Dedifferentiated amniotic fluid mesenchymal stem cell (primary cell): ENCODE data around the gene NRG3.
"Not testable (repeated sequence)": the region's sequence is repeated elsewhere in the genome, so short reads cannot be mapped to it uniquely, and the experiment has no call there.

Experiments
- DNase-seq: peaks from one replicate; pipeline ENCODE4 v3.0.0-alpha.2; 2016; ENCODE audit errors: extremely low spot score

The NRG3 gene

DNA sequence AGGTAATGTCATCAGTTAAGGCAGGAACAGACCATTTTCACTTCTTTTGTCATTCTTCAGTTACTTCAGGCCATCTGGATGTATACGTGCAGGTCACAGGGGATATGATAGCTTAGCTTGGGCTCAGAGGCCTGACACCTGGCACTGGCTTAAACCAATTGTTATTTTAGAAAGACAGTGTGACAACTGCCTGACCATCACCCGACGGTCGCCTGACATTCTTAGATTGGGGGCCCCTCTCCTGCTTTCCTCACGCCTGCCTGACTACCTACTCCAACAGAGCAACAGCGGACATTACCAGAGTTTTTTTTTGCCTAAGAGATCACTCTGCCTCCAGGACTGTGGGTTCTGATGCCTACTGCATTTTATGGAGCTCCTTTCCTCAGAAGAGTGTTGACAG, 803.5 kb downstream of the NRG3 start:
- DNase-seq: not testable (repeated sequence)

DNA sequence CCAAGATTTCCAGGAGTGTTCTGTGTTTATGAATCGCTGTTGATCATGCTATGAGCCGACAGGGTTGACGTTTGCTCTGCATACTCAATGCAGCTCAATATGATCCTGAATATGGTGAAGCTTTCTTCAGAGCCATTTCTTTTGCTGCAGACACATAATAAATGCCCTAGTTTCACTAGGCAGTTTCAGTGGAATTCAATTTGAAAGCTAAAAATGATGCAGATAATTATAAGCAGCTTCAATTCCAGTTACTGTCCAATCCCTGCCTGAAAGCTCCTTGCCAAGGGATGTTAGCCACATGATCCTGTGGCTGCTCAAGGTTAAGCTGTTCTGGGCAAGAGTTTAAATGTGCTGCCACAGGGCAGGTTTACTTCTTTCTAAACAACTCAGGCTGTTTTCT, 805.6 kb downstream of the NRG3 start:
- DNase-seq: no peak

DNA sequence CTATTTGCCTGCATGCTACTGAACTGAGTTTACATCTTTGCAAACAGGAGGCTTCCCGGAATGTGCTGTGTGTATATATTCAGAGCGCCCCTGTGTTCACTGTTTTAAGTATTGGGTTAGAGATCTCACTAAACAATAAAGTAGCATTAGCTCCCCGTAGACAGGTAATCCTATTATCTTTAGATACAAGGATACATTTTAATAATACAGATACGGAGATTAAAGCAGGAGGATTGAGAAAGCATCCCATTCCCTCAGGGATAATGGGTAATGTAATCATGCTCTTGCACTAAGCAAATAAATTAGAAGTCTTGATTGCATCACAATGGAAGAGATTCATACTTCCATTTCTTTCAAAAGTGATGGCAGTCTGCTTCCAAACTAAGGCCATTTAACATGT, 809.0 kb downstream of the NRG3 start:
- DNase-seq: no peak

DNA sequence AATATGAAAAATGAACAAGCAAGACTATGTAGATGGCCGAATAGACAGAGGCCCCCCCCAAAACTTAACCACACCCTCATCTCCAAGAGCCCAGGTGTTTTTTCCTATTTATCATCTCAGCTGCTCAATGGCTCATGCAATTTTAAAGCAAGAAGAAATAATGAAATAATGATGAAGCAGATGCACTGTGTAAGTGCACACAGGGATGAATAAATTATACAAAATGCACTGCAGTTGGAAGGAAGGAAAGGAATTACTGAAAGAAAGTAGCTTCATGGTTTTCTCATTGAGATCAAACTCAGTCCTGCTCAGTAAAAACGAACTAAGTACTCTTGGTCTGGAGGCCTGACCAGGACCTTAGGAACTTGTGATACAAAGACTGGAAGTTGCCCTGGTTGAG, 810.1 kb downstream of the NRG3 start:
- no peak for DNase-seq

DNA sequence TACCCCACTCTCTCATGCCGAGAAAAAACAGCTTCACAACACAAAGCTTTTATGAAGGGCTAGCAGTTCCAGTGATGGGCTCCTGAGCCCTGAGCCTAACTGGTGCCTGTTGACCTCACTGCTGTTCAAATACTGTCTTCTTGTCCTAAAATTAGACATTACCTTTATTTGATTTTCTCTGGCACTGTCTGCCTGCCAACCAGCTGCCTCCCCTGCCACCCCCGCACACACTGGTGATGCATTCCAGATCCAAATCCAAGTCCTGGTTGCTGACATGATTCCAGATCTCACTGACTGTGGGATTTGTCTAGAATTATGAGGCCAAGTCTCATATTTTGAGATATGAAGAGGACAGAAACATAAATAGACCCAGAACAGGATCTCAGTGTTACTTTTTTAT, 816.2 kb downstream of the NRG3 start:
- no peak for DNase-seq

DNA sequence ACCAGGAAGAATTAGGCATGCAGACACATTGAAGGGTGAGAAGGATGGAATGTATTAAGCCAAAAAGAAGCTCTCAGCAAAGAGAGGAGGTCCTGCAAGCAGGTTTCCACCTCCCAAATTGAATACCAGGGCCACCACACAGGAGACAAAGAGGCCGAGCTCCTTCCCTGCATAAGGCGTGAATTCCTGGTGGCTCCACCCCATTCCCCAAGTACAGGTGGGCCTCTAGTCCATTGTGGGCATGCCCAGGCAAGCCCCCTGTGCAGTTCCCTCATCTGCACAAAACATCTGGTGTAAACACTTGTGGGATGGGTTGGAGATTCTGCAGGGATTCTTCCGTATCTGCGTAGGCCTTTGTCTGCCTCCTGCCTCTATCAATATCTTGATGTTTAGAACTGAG, 817.5 kb downstream of the NRG3 start:
- DNase-seq: no peak

DNA sequence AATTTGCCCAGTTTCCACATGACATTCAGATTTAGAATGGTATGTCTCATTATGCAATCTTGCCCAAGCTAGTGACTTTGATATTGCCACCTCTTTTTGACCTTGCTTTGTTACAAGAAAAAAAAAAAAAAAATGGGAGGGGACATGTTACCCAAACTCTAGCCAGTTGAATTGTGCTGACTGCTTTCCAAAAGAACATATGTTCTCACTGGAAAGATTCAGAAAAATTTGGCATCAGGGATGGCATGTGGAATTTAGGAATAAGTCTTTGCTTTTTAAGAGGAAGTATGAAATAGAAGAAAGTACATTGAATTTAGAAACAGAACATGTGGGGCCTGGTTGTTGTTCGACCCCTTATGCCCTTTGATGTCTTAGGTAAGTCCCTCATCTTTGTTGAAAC, 846.8 kb downstream of the NRG3 start:
- no peak for DNase-seq

DNA sequence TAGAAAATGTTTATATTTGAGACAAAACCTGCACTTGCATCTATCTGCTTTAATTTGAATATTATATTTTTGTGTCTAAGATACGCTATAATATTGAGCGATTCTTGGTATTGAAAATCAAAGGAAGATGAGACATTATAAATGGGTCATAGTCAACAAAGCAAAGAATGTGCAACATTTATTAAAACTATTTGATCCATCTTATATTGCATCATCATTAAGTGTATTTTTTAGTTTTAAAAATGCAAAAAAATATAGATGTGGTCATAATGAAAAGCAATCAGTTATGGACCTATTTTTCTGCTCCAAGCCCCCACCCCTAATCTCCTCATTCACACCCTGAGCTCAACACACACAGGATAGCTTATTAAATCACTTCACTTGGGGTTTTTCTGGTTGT, 847.3 kb downstream of the NRG3 start:
- DNase-seq: no peak

DNA sequence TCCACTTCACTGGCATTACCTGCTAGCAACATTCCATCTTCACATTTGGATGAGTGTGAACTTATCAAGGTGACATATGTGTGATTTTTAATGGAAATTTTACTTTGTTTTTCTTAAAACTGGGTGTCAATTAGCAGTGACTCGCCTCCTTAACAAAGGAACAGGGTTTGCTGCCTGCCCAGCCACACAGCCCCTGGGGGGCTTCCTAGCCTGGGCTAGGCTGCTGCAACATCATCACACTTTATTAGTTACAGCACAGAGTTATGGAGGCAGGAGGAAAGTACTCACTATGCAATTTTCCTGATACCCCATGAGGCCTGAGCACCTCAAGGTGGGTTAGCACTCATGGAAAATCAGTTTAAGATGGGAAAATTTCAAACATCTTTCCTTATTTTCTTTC, 861.3 kb downstream of the NRG3 start:
- DNase-seq: no peak

DNA sequence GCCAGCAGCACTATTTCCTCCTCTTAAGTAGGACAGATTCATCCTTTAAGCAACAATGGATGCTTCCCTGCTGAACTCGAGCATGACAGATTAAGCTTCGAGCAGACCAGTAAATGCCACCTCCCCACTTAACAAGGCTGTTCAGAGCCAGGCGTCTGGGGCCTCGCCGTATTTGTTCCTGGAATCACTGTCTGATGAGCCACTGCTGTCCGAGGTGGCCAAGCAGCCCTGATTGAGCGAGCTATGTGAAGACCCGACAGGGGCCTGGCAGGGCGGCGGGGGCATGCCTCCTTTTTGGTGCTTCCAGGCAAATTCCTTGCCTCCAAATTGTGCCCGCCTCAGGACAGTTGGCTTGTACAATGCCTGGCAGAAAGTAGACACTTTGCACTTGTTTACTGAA, 862.6 kb downstream of the NRG3 start:
- DNase-seq: no peak

DNA sequence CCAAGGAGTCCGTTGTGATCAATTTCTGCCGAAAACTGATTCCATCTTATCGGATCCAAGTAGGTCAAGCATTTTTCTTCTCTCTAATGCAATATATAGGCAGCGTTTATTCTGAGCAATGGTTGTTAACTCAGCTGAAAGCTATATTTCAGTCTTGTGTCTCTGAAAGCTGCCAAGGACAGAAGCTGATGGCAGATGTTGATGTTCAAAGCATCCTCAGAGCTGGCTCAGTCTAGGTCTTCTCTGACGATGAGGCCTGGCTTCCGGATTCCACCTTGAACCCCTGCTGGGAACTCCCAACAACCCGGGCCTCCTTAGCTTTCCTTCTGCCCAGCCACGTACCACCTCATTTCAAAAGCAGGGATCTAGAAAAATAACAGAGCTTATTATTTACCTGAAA, 863.6 kb downstream of the NRG3 start:
- no peak for DNase-seq

DNA sequence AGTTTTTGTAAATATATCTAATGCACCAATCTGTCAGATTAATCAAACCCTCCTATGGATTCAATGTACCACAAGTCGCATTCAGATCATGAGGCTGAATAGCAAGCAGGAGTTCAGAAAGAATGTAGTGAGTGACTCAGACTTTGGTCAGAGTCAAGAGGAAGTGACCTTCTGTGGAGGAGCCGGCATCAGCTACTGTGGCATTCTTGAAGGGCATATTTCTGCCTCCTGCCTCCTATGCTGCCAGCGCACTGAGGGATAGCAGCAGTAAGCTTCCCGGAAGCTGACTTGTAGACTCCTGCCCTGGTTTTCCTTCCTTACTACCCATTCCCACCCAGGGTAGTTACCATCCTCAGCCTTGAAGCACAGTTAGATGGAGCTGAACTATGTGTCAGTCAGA, 867.5 kb downstream of the NRG3 start:
- peak; percentile 21 for DNase-seq

DNA sequence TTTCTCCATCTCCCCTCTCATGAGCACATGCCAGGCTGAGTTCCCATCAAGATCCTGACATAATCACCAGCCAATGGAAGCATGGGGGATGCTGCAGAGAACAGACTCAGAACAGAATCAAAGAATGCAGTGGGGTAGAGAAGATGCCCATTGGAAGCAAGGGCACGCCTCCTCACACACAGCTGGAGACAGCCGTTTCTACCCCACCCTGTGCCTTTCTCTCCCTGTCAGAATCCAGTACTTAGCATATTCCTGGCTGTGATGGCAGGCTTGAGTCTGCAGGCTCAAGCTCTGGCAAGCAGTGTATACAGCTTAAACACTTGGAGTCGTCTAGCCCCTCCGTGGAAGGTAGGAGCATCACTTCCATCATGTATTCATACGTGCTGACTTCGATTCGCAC, 867.9 kb downstream of the NRG3 start:
- no peak for DNase-seq

DNA sequence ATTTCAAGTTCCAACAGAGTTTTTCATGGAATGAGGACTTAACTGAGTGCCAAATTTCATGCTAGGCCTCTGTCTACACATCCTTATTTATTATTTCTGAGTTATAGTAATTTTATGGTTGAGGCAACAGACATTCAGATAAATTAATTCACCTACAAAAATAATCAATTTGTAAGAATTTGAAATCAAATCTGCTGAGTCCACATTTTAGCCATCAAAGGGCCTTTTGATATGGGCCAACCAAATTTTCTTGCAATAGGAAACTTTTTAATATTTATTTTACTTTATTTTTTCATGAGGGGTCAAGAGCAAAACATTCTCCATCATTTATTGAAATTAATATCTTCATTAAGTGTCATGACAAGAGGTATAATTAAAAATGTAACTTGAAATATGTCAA, 875.5 kb downstream of the NRG3 start:
- DNase-seq: no peak

DNA sequence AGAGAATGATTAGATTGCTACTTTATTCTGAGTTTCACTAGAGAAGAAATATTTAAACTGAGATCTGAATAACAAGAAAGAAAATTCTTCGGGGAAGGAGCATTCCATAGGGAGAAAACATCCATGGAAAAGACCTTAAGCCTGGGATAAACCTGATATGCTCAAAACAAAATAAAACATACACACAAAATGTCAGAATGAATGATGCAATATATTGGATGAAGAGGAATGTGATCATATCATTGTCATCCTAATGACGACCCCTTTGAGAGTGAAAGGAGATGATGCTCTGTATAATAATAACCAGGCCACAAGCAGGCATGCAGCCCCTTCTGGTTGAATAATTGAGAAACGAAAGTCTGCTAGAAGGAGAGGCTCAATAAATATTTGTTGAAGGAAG, 882.4 kb downstream of the NRG3 start:
- no peak for DNase-seq

DNA sequence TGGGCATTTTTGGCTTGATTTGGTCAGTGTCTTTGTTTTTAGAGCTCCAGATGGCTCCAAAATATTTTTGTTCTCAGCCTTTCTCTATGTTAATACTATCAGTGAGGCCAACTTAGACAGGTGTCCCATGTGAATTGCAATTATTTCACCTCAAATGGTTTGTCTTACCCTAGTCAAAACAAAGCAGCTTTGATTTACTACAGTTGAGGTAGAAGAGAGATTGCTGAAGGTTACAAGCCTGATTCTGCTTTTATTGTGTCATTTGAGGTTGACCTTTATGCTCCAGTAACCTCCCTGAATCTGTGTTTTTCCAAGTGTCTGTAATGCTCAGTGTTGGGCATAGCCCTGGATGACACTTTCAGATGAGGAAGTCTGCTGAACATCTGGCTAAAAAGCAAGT, 882.9 kb downstream of the NRG3 start:
- no peak for DNase-seq

DNA sequence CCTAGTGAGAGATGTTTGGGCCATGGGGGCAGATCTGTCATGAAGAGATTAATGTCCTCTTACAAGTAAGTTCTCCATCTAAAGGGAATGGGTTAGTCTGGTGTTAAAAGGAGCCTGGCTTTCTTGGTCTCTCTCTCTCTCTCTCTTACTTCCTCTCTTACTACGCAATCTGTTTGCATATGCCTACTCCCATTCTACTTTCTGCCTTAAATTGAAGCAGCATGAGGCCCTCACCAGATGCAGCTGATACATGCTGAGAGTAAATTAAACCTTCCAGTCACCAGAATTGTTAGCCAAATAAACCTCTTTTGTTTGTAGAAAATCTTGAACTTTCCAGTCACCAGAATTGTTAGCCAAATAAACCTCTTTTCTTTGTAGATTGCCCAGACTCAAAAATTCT, 884.1 kb downstream of the NRG3 start:
- DNase-seq: no peak

DNA sequence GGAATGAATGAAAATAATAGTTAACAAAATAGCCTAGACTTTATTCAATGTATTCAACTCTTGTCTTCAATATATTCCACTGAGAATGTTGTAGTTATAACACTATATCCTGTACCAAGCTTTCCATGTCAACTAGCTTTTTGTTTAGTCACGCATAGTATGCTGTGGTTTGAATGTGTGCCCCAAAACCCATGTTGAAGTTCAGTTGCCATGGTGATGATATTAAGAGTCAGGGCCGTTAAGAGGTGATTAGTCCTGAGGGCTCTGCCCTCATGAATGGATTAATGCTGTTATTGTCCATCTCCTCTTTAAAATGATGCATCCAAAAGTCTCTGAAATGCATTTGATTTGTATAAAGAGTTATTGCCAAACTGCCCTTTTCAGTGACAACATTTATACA, 887.6 kb downstream of the NRG3 start:
- DNase-seq: no peak

DNA sequence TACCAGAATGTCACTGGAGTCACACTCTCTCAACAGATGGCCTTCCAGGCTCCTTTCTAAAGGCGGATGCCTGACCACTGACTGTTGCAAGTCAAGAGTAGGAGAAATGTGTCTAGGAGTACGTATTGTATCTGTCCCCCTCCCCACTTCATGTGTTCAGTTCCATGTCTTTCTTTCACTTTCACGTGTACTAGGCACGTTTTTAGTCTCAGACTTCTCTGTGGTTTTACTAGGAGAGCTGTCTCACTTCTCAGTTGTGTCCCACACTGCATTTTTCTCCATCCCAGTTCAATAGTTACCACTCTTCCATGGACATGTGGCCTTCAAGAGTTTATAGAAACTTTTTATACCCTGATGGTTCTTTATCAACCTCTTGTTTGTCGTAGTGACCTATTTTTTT, 893.0 kb downstream of the NRG3 start:
- DNase-seq: no peak

DNA sequence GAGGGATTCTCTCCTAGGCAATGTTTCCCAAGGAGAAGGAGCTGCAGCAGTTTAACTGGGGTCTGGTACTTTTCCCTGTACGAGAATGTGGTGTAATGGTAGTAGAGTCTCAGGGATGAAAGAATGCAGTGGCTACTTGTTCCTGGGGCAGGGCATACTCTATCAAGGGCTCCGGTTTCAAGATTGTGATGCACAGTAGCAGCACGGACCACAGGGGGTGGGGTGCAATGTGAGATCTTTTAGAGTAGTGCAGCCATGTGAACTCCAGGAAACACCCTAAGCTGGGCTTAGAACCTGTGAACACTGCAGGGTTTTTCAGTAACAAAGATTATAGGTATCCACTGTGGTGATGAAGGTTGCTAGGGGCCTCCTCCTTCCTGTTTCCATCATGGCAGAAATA, 903.9 kb downstream of the NRG3 start:
- no peak for DNase-seq

DNA sequence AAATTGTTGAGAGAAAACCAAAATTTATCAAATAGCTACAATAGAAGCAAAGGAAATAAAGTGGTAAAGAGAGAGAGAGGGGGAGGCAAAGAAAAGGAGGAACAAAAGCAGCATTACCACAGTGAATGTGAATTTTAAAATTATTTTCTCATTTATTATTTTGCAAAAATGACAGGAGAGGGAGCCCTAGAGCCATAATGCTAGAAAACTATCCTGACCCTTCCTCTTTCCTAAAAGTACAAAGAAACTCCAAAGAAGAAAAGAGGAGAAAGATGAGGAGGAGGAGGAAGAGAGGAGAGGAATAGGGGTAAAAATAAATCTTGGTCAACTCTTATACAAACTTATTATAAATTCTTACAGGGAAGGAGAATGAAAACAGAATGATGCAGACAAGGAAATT, 921.5 kb downstream of the NRG3 start:
- no peak for DNase-seq

DNA sequence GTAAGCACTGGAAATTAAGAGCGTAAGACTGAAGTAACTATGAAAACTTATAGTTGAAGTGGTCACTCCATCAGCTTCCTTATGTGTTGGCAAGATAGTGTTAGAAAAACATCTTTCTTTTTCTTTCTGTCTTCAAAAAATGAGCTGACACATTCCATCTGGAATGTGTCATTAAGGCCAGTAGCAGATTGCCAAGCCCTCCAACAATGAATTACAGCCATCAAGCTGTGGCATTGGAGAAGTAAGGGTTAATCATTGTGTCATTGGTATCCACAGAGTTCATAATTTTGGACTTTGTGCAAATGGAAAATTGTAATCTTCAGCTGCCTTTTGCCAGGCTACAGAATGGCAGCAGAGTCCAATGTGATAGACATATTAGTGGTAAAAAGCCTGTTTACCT, 926.3 kb downstream of the NRG3 start:
- DNase-seq: no peak

DNA sequence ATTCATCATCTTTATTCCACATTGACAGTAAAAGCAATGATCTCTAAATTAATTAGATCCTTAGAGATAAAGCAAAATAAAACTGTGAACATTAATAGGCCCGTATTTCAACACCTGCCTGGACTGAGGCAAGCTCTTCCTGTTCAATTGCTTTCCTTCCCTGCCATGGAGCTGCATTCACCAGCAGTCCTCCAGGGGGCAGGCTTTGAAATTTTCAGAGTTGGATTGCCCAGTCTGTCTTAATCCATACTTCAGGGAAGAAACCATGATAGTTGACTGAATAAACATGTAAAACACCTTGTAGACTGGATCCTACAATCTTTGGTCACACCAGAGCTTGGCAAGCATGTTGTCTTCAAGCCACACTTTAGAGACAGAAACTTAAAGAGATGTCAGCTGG, 936.6 kb downstream of the NRG3 start:
- no peak for DNase-seq

DNA sequence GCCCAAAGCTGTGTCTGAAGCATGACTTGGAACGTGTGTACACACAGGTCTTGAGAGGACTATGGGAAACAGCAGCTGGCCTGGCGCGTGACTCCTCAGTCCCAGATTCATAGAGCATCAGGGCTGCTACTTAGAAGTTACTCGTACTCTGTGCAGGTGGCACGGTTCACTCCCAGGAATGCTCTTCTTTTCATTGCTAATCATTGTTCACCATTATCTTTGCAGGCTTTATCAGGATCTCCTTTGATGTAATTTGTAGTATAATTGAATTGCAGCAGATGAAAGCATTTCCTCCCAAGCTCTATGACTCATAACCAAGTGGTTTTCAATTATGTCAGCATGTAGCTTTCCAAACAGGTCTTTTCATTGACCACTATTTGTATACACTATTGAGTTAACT, 938.9 kb downstream of the NRG3 start:
- no peak for DNase-seq

DNA sequence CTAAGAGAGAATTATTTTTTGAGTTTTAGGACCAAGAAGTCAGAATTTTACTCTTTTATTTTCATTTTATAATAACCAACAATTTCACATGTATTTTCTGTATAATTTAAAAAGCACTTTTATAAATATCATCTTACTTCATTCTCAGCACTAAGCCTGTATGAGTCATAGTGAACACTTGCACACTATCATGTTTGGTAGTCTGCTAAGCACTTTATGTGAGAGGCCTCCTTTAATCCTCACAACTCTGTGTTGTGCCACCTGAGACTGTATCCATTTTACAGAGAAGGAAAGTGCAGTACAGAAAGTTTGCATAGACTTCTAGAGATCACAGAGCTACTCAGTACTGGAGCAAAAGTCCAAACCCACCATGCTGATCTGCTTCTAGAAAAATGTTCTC, 939.6 kb downstream of the NRG3 start:
- no peak for DNase-seq
